ENCODE results near the gene NFATC2.

Gene NFATC2

GRCh38 chr20:51581571-51581970 is 39.1 kb upstream of the NFATC2 start:
- TF ChIP-seq ESRRG (CRISPR knock-in tag; IDR thresholded peaks at IDR 0.05) (no peak), ZNF565 (CRISPR knock-in tag; conservative IDR thresholded peaks at IDR 0.05; ENCODE audit: low read depth) (no peak), ZNF8 (CRISPR knock-in tag; IDR thresholded peaks at IDR 0.05) (no peak), SNAI2 (CRISPR knock-in tag; IDR thresholded peaks at IDR 0.05) (no peak), ISL1 (CRISPR knock-in tag; IDR thresholded peaks at IDR 0.05) (no peak), RARB (CRISPR knock-in tag; IDR thresholded peaks at IDR 0.05) (no peak)
- ATAC-seq: no peak

DNA sequence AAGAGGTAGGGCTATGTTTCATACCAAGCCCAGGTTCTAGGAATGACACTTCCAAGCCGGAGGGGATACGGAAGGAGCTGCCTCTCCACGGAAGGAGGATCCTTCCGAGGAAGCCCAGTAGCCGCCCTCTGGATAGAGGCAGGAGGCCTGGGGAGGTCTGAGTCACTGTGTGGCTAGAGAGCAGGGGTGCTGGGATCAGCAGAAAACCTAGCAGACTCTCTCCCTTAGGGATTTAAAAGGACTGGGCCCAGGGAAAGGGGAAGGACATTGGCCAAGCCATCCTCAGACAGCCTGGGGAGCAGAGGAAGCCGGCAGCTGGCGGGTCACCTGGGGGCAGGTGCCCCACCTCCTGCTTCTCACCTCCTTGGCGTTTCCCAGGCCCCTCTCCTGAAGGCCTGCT is 36.6 kb upstream of the NFATC2 start:
- ATAC-seq: peak; percentile 67
- TF ChIP-seq ZNF70 (CRISPR knock-in tag; IDR thresholded peaks at IDR 0.05) (no peak), TCF4 (CRISPR knock-in tag; IDR thresholded peaks at IDR 0.05; ENCODE audit: borderline replicate concordance) (no peak), ZC3H10 (CRISPR knock-in tag; IDR thresholded peaks at IDR 0.05) (no peak)

GRCh38 chr20:51578145-51578459 is 35.6 kb upstream of the NFATC2 start:
- ATAC-seq: no peak
- no peak for TF ChIP-seq PPARA (CRISPR knock-in tag; IDR thresholded peaks at IDR 0.05; ENCODE audit: borderline replicate concordance)
- TF ChIP-seq TCF4 (CRISPR knock-in tag; IDR thresholded peaks at IDR 0.05; ENCODE audit: borderline replicate concordance): no peak

- no peak for TF ChIP-seq OSR1 (CRISPR knock-in tag; IDR thresholded peaks at IDR 0.05)
- no peak for TF ChIP-seq BACH2 (CRISPR knock-in tag; IDR thresholded peaks at IDR 0.05; ENCODE audit: borderline replicate concordance)
- no peak for TF ChIP-seq ZFP30 (CRISPR knock-in tag; IDR thresholded peaks at IDR 0.05)
- no peak for TF ChIP-seq PATZ1 (CRISPR knock-in tag; IDR thresholded peaks at IDR 0.05; ENCODE audit: borderline replicate concordance)
- TF ChIP-seq, protein P1, sequence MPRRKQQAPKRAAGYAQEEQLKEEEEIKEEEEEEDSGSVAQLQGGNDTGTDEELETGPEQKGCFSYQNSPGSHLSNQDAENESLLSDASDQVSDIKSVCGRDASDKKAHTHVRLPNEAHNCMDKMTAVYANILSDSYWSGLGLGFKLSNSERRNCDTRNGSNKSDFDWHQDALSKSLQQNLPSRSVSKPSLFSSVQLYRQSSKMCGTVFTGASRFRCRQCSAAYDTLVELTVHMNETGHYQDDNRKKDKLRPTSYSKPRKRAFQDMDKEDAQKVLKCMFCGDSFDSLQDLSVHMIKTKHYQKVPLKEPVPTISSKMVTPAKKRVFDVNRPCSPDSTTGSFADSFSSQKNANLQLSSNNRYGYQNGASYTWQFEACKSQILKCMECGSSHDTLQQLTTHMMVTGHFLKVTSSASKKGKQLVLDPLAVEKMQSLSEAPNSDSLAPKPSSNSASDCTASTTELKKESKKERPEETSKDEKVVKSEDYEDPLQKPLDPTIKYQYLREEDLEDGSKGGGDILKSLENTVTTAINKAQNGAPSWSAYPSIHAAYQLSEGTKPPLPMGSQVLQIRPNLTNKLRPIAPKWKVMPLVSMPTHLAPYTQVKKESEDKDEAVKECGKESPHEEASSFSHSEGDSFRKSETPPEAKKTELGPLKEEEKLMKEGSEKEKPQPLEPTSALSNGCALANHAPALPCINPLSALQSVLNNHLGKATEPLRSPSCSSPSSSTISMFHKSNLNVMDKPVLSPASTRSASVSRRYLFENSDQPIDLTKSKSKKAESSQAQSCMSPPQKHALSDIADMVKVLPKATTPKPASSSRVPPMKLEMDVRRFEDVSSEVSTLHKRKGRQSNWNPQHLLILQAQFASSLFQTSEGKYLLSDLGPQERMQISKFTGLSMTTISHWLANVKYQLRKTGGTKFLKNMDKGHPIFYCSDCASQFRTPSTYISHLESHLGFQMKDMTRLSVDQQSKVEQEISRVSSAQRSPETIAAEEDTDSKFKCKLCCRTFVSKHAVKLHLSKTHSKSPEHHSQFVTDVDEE (CRISPR knock-in tag; IDR thresholded peaks at IDR 0.05): no peak
- TF ChIP-seq ARNTL (CRISPR knock-in tag; IDR thresholded peaks at IDR 0.05; ENCODE audit: borderline replicate concordance, low read depth): no peak
- no peak for TF ChIP-seq ZFP3 (CRISPR knock-in tag; IDR thresholded peaks at IDR 0.05)
- no peak for TF ChIP-seq GLIS3 (CRISPR knock-in tag; IDR thresholded peaks at IDR 0.05)
- no peak for TF ChIP-seq ZNF565 (CRISPR knock-in tag; conservative IDR thresholded peaks at IDR 0.05; ENCODE audit: low read depth)
- TF ChIP-seq, protein P2, sequence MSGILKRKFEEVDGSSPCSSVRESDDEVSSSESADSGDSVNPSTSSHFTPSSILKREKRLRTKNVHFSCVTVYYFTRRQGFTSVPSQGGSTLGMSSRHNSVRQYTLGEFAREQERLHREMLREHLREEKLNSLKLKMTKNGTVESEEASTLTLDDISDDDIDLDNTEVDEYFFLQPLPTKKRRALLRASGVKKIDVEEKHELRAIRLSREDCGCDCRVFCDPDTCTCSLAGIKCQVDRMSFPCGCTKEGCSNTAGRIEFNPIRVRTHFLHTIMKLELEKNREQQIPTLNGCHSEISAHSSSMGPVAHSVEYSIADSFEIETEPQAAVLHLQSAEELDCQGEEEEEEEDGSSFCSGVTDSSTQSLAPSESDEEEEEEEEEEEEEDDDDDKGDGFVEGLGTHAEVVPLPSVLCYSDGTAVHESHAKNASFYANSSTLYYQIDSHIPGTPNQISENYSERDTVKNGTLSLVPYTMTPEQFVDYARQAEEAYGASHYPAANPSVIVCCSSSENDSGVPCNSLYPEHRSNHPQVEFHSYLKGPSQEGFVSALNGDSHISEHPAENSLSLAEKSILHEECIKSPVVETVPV (CRISPR knock-in tag; IDR thresholded peaks at IDR 0.05): no peak
- TF ChIP-seq ISL1 (CRISPR knock-in tag; IDR thresholded peaks at IDR 0.05): no peak
- no peak for TF ChIP-seq CSDC2 (CRISPR knock-in tag; IDR thresholded peaks at IDR 0.05)
- TF ChIP-seq ZNF8 (CRISPR knock-in tag; IDR thresholded peaks at IDR 0.05): no peak
- no peak for TF ChIP-seq POU6F1 (CRISPR knock-in tag; IDR thresholded peaks at IDR 0.05; ENCODE audit: borderline replicate concordance, low read depth)
- TF ChIP-seq ZNF70 (CRISPR knock-in tag; IDR thresholded peaks at IDR 0.05): no peak
- TF ChIP-seq RARB (CRISPR knock-in tag; IDR thresholded peaks at IDR 0.05): no peak
- TF ChIP-seq ZC3H10 (CRISPR knock-in tag; IDR thresholded peaks at IDR 0.05): no peak
- TF ChIP-seq PPARA (CRISPR knock-in tag; IDR thresholded peaks at IDR 0.05; ENCODE audit: borderline replicate concordance): no peak
- no peak for ATAC-seq
Observed at GRCh38 chr20:51577432-51578144, 35.1 kb upstream of the NFATC2 start.
